Osteocyte (in vitro differentiated cells): ENCODE data around the gene PCED1A. TPM values are rescaled to one million over a fixed set of nuclear protein-coding genes. Genes with fewer than 3 reads are reported as not detected.
A peak's percentile ranks its signal among the peaks of the same experiment; 100 is the strongest.

ENCODE experiments used
- DNase-seq: peaks from one replicate; pipeline ENCODE4 v3.0.0; 2021; ENCODE audit warnings: mixed read lengths; ENCODE audit not compliant: unreplicated experiment; ENCODE audit errors: extremely low spot score
- H3K27ac Mint-ChIP-seq: one replicate; pipeline ENCODE4 v1.8.0; 2021; ENCODE audit warnings: mild to moderate bottlenecking, mixed read lengths; ENCODE audit not compliant: unreplicated experiment
- H3K27me3 Mint-ChIP-seq: one replicate; pipeline ENCODE4 v1.8.0; 2021; ENCODE audit warnings: mixed read lengths; ENCODE audit not compliant: unreplicated experiment
- H3K36me3 Mint-ChIP-seq: one replicate; pipeline ENCODE4 v1.8.0; 2021; ENCODE audit warnings: mixed read lengths; ENCODE audit not compliant: unreplicated experiment
- H3K4me1 Mint-ChIP-seq: one replicate; pipeline ENCODE4 v1.8.0; 2021; ENCODE audit warnings: mixed read lengths; ENCODE audit not compliant: unreplicated experiment
- H3K4me3 Mint-ChIP-seq: one replicate; pipeline ENCODE4 v1.8.0; 2021; ENCODE audit warnings: mild to moderate bottlenecking, moderate library complexity, mixed read lengths; ENCODE audit not compliant: unreplicated experiment
- H3K9me3 Mint-ChIP-seq: one replicate; pipeline ENCODE4 v1.8.0; 2021; ENCODE audit warnings: mixed read lengths; ENCODE audit not compliant: unreplicated experiment
- total RNA-seq: library from RNA; stranded (reverse); gene quantifications from 2 replicates; pipeline ENCODE4 v1.2.1, GENCODE V29; 2021
- TF ChIP-seq, protein P1 (sequence below): fragments of 200-600 bp; sonication (generic); IDR thresholded peaks from 2 replicates; pipeline ENCODE4 v1.5.0; 2021; ENCODE audit warnings: antibody characterized with exemption, mild to moderate bottlenecking, moderate library complexity

Gene PCED1A
- total RNA-seq, 1 donor from 2014 or later = 80.8 TPM

DNA sequence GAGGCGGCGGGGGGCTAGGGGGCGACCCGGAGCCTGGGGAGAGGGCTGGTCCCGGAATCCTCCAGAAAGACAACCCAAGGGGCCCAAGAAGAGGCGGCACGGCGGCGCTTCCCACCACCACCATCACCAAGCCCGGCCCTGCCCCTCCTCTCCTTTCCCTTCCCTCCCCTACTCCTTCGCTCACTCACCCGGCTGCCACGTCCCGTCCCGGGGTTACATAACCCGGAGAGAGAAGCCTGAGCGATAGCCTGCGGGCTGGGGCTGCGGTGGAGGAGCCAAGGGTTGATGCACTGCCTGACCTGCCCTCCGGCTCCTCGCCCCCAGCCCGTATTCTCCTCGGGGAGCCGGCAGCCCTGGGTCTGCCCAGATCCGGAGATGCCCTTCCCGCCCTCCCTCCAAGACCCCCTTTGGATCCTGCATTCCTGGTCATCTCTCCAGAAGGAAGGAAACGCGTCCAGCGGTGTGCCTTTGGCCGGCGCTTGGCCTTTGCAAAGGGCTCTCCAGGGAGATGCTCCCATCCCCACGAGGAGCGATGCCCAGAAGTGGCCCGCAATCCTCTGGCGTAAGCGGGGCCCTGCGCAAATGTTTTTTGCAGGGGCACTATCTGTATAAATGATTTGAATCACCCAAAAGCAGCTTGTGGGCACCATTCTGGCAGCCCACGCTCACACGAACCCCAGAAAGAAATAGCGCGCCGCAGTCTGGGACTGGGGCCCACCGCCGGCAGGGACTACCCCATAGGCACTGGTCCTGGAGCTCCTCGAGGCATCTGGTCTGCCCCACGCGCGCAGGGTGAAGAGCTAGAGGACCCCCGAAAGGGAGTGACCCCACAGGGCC, 35.4 kb downstream of the PCED1A start:
- peaks cover 20% of the 10 kb centered on the region for H3K4me1 Mint-ChIP-seq
- H3K27me3 Mint-ChIP-seq = peaks cover 35% of the 10 kb centered on the region
- no peak overlapping the region for H3K4me3 Mint-ChIP-seq
- H3K27ac Mint-ChIP-seq = no peak overlapping the region
- DNase-seq = peak; percentile 81
- TF ChIP-seq, protein P1, sequence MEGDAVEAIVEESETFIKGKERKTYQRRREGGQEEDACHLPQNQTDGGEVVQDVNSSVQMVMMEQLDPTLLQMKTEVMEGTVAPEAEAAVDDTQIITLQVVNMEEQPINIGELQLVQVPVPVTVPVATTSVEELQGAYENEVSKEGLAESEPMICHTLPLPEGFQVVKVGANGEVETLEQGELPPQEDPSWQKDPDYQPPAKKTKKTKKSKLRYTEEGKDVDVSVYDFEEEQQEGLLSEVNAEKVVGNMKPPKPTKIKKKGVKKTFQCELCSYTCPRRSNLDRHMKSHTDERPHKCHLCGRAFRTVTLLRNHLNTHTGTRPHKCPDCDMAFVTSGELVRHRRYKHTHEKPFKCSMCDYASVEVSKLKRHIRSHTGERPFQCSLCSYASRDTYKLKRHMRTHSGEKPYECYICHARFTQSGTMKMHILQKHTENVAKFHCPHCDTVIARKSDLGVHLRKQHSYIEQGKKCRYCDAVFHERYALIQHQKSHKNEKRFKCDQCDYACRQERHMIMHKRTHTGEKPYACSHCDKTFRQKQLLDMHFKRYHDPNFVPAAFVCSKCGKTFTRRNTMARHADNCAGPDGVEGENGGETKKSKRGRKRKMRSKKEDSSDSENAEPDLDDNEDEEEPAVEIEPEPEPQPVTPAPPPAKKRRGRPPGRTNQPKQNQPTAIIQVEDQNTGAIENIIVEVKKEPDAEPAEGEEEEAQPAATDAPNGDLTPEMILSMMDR = no peak
- H3K36me3 Mint-ChIP-seq = peaks cover 6% of the 10 kb centered on the region
- no peaks in the 10 kb centered on the region for H3K9me3 Mint-ChIP-seq

DNA sequence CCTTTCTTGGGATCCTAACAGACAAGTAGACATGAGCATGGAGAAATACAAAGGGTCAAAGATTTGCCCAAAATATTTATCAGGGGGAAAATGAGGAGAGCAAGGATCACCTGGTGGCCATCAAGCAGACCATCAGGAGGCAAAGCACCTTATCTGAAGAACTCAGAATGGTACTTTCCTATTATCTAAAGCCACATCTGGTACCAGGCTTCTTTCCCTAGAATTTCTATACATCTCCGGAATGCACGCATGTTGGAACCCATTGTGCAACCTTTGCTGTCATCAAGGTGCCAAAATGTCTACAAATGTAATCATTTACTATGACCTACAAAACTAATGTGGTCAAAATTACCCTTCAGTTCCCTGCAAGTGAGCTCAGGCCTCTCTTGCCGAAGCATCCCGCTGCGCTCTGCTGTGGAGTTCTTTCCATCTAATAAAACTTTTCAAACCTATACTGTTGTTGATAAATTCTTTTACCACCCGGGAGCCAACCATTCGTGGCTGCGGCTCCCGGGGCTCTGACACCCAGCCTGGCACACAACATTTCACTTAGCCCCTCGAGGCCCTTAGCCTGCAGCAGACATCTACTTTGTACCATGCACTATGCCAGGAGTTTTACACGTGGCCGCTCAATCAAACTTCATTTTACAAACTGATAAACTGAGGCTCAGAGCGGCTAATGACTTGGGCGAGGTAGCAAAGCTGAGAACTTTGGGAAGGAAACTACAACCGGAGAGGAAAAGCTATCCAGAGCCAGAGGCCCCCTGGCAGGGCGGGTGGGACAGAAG, 36.2 kb downstream of the PCED1A start:
- TF ChIP-seq, protein P1 = no peak
- peak; percentile 21 for DNase-seq
- H3K27ac Mint-ChIP-seq = no peak overlapping the region
- peaks cover 35% of the 10 kb centered on the region for H3K27me3 Mint-ChIP-seq
- peaks cover 29% of the 10 kb centered on the region for H3K4me1 Mint-ChIP-seq
- H3K9me3 Mint-ChIP-seq = no peaks in the 10 kb centered on the region
- H3K36me3 Mint-ChIP-seq = peaks cover 6% of the 10 kb centered on the region
- H3K4me3 Mint-ChIP-seq = no peak overlapping the region

DNA sequence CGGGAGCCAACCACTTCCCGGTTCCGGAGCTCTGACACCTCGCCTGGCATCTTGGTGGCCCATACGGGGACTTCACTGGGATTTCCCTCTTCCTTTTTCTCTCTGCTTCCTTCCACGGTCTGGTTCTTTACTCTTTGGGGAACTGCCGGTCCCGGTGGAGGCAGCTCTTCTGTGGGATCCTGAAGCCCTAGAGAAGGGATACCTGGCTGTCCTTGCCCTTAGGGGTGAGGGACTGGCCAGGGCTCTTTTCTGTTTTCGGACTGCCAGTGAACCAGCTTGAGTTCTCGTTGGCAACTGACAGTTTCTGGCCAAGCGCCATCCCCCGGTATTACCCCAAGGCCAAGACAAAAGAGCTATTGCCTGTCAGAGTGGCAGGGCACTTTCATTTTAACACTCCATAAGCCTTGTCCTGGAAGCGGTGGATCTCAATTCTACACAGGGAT, 39.1 kb downstream of the PCED1A start:
- H3K27me3 Mint-ChIP-seq = peaks cover 19% of the 10 kb centered on the region

DNA sequence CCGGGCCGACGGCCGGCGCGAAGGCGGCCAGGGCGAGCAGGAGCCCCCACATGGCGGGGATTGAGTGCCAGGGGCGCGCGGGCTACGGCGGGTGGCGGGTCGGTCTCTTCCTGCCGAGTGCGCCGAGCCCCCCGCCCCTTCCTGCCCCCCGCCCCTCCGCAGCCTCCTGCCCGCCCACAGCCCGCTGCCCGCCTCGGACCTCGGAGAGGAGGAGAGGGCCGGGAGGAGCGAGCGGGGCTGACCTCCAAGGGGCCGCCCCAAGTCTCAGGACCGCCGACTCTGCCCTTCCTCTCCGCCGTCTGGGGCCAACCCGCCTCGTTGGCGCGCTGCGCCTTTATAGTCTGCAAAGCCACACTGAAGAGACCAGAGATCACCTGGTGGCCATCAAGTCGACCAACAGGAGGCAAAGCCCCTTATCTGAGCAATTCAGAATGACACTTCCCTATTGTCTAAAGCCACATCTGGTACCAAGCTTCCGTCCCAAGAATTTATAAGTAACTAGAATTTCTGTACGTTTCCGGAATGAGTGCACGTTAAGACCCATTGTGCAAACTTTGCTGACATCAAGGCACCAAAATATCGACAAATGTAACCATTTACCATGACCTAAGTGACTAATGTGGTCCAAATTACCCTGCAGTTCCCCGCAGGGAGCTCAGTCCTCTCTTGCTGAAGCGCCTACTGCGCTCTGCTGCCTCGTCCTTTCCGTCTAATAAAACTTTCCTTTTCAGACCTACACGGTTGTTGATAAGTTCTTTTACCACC, 39.8 kb downstream of the PCED1A start, which contains the start of gene CPXM1:
Gene CPXM1, minus strand, starts transcription at position 107 of the 765 bp plus-strand sequence. Its CDS starts 55 bp downstream, at position 52.
- H3K4me3 Mint-ChIP-seq = peak within 1 kb of the TSS; percentile 86
- peak within 1 kb of the TSS; percentile 79 for H3K27ac Mint-ChIP-seq
- TF ChIP-seq, protein P1 = peak; percentile 28
- no peaks in the 10 kb centered on the region for H3K9me3 Mint-ChIP-seq
- H3K27me3 Mint-ChIP-seq = peaks cover 14% of the 10 kb centered on the region
- DNase-seq = no peak
- peaks cover 30% of the 10 kb centered on the region for H3K4me1 Mint-ChIP-seq
- H3K36me3 Mint-ChIP-seq = peaks cover 2% of the 10 kb centered on the region

More for the DNA sequence above, 39.1 kb downstream of the PCED1A start:
- peaks cover 4% of the 10 kb centered on the region for H3K36me3 Mint-ChIP-seq
- H3K27ac Mint-ChIP-seq = peak overlapping the region; percentile 79
- no peaks in the 10 kb centered on the region for H3K9me3 Mint-ChIP-seq
- H3K4me1 Mint-ChIP-seq = peaks cover 34% of the 10 kb centered on the region
- TF ChIP-seq, protein P1 = no peak
- peak overlapping the region; percentile 81 for H3K4me3 Mint-ChIP-seq
- no peak for DNase-seq
